CD8-positive, alpha-beta memory T cell (primary cell): ENCODE measurements around the gene PSAT1. TPM values are rescaled to one million over a fixed set of nuclear protein-coding genes. Genes with fewer than 3 reads are reported as not detected.
"Not testable (repeated sequence)": the region's sequence is repeated elsewhere in the genome, so short reads cannot be mapped to it uniquely, and the experiment has no call there.

Experiments used
- CTCF ChIA-PET: fragments of 350-600 bp; sonication (Branson Sonifier 250); formaldehyde crosslinking; loops from one replicate; lab custom pipeline; 2021; ENCODE audit warnings: antibody characterized with exemption; lab: Charles Lee
- POLR2A ChIA-PET: fragments of 350-600 bp; sonication (Branson Sonifier 250); formaldehyde crosslinking; loops from one replicate; lab custom pipeline; 2021; ENCODE audit warnings: antibody characterized with exemption; lab: Charles Lee
- DNase-seq, 5 donors: peaks; one replicate each; pipeline versions ENCODE4 v3.0.0 to v3.0.0-alpha.2; 2020 to 2022; ENCODE audit warnings: mixed read lengths in 1 of 5
- H3K27ac ChIP-seq: one replicate; pipeline ENCODE4 v1.7.0; 2013; ENCODE audit warnings: low read depth, mild to moderate bottlenecking, low read length, moderate library complexity
- H3K27me3 ChIP-seq: 2 replicates; pipeline ENCODE4 v1.7.0; 2013; ENCODE audit warnings: low read length, mild to moderate bottlenecking; ENCODE audit not compliant: insufficient read depth, poor library complexity, severe bottlenecking
- H3K36me3 ChIP-seq: 2 replicates; pipeline ENCODE4 v1.7.0; 2013; ENCODE audit warnings: mild to moderate bottlenecking, low read length, moderate library complexity; ENCODE audit not compliant: insufficient read depth
- H3K4me1 ChIP-seq: 2 replicates; pipeline ENCODE4 v1.7.0; 2013; ENCODE audit warnings: mild to moderate bottlenecking, low read length, moderate library complexity; ENCODE audit not compliant: insufficient read depth
- H3K4me3 ChIP-seq: 2 replicates; pipeline ENCODE4 v1.7.0; 2013; ENCODE audit warnings: mild to moderate bottlenecking, low read length
- H3K9me3 ChIP-seq: 2 replicates; pipeline ENCODE4 v1.7.0; 2013; ENCODE audit warnings: mild to moderate bottlenecking, low read length
- H3K27ac Mint-ChIP-seq, 8 donors: one replicate each; pipeline ENCODE4 v1.8.0; 2020 to 2021; ENCODE audit warnings: mixed read lengths in 8 of 8, mild to moderate bottlenecking in 6 of 8, inconsistent platforms in 3 of 8, moderate library complexity in 3 of 8
- H3K27me3 Mint-ChIP-seq, 2 donors: one replicate each; pipeline ENCODE4 v1.8.0; 2020 to 2021; ENCODE audit warnings: mixed read lengths in 2 of 2, mild to moderate bottlenecking in 1 of 2, moderate library complexity in 1 of 2
- H3K36me3 Mint-ChIP-seq, 3 donors: one replicate each; pipeline ENCODE4 v1.8.0; 2020 to 2021; ENCODE audit warnings: mixed read lengths in 3 of 3, inconsistent platforms in 1 of 3, mild to moderate bottlenecking in 1 of 3
- H3K4me1 Mint-ChIP-seq, 3 donors: one replicate each; pipeline ENCODE4 v1.8.0; 2020 to 2021; ENCODE audit warnings: mixed read lengths in 3 of 3, inconsistent platforms in 1 of 3, mild to moderate bottlenecking in 1 of 3
- H3K4me3 Mint-ChIP-seq, 7 donors: one replicate each; pipeline ENCODE4 v1.8.0; 2020 to 2021; ENCODE audit warnings: mixed read lengths in 7 of 7, mild to moderate bottlenecking in 6 of 7, moderate library complexity in 4 of 7, inconsistent platforms in 2 of 7
- H3K9me3 Mint-ChIP-seq, 5 donors: one replicate each; pipeline ENCODE4 v1.8.0; 2020 to 2022; ENCODE audit warnings: mixed read lengths in 5 of 5, mild to moderate bottlenecking in 3 of 5, moderate library complexity in 2 of 5, inconsistent platforms in 1 of 5
- polyA plus RNA-seq: library from polyadenylated mRNA; unstranded; fragments of 300-500 nt; fragmentation: Illumina TruSeq; gene quantifications from one replicate; pipeline ENCODE4 v1.2.3, GENCODE V29; 2021
- total RNA-seq, 2 experiments: library from RNA; stranded (reverse); gene quantifications; one replicate each; pipeline ENCODE4 v1.2.3, GENCODE V29; 2021

The PSAT1 gene
- total and polyA plus RNA-seq, 3 experiments from 2014 or later = 11.6 to 93.4 (median 89.0) TPM

- no peaks in the 10 kb centered on the region for H3K27me3 ChIP-seq
- Mint-ChIP-seq H3K27me3 (no peaks in the 10 kb centered on the region), H3K4me1 (no peaks in the 10 kb centered on the region), H3K4me3 (no peak overlapping the region), H3K36me3 (peaks cover 32 to 64% (median 50%) of the 10 kb centered on the region in 3 donors), H3K9me3 (no peaks in the 10 kb centered on the region), H3K27ac (peak overlapping the region in 2 of 8 donors; percentile 25 to 47)
- ChIA-PET POLR2A (no interaction called here), CTCF (no interaction called here)
- H3K36me3 ChIP-seq = peaks cover 17% of the 10 kb centered on the region
- H3K9me3 ChIP-seq = no peaks in the 10 kb centered on the region
- no peak overlapping the region for H3K27ac ChIP-seq
- no peak overlapping the region for H3K4me3 ChIP-seq
- H3K4me1 ChIP-seq = no peaks in the 10 kb centered on the region
- no peak for DNase-seq
Observed at GRCh38 chr9:78269784-78270183, 27.1 kb upstream of the PSAT1 start.

- Mint-ChIP-seq H3K36me3 (peaks cover 32 to 41% (median 35%) of the 10 kb centered on the region in 3 donors), H3K4me1 (no peaks in the 10 kb centered on the region), H3K4me3 (no peak overlapping the region), H3K27ac (no peak overlapping the region), H3K9me3 (no peaks in the 10 kb centered on the region), H3K27me3 (no peaks in the 10 kb centered on the region)
- Histone ChIP-seq H3K4me3 (no peak overlapping the region), H3K27me3 (no peaks in the 10 kb centered on the region), H3K27ac (no peak overlapping the region), H3K4me1 (no peaks in the 10 kb centered on the region), H3K36me3 (peaks cover 7% of the 10 kb centered on the region), H3K9me3 (no peaks in the 10 kb centered on the region)
- no peak for DNase-seq
- CTCF ChIA-PET = interaction anchor here (0.9 kb wide), 1 partner anchor 153 kb away, joined by 3 read pairs; no protein-coding TSS in a partner anchor
- POLR2A ChIA-PET = no interaction called here
Observed at GRCh38 chr9:78272307-78272706, 24.6 kb upstream of the PSAT1 start.

GRCh38 chr9:78273761-78274160 is 23.2 kb upstream of the PSAT1 start:
- H3K4me3 Mint-ChIP-seq = no peak overlapping the region
- Histone ChIP-seq H3K4me3 (no peak overlapping the region), H3K27me3 (no peaks in the 10 kb centered on the region), H3K9me3 (no peaks in the 10 kb centered on the region), H3K27ac (no peak overlapping the region), H3K4me1 (no peaks in the 10 kb centered on the region), H3K36me3 (no peaks in the 10 kb centered on the region)
- H3K27me3 Mint-ChIP-seq = no peaks in the 10 kb centered on the region
- peaks cover 26 to 29% (median 26%) of the 10 kb centered on the region in 3 donors for H3K36me3 Mint-ChIP-seq
- H3K4me1 Mint-ChIP-seq = peaks cover 0 to 8% (median 0%) of the 10 kb centered on the region in 3 donors
- CTCF ChIA-PET = interaction anchor here (0.7 kb wide), 1 partner anchor 19 kb away, joined by 3 read pairs; no protein-coding TSS in a partner anchor
- peak overlapping the region in 1 of 8 donors; percentile 10 for H3K27ac Mint-ChIP-seq
- H3K9me3 Mint-ChIP-seq = no peaks in the 10 kb centered on the region
- DNase-seq = no peak
- POLR2A ChIA-PET = no interaction called here

GRCh38 chr9:78278177-78278777 is 18.6 kb upstream of the PSAT1 start:
- Histone ChIP-seq H3K36me3 (no peaks in the 10 kb centered on the region), H3K4me1 (no peaks in the 10 kb centered on the region), H3K27me3 (no peaks in the 10 kb centered on the region), H3K27ac (no peak overlapping the region), H3K4me3 (no peak overlapping the region), H3K9me3 (no peaks in the 10 kb centered on the region)
- ChIA-PET POLR2A (no interaction called here), CTCF (interaction anchor here (1.2 kb wide), 1 partner anchor 163 kb away, joined by 3 read pairs; no protein-coding TSS in a partner anchor)
- no peaks in the 10 kb centered on the region for H3K27me3 Mint-ChIP-seq
- peaks cover 0 to 8% (median 0%) of the 10 kb centered on the region in 3 donors for H3K4me1 Mint-ChIP-seq
- H3K9me3 Mint-ChIP-seq = peaks cover 0 to 1% (median 0%) of the 10 kb centered on the region in 5 donors
- H3K27ac Mint-ChIP-seq = peak overlapping the region in 1 of 8 donors; percentile 3
- H3K4me3 Mint-ChIP-seq = no peak overlapping the region
- no peak for DNase-seq
- peaks cover 0 to 6% (median 0%) of the 10 kb centered on the region in 3 donors for H3K36me3 Mint-ChIP-seq

GRCh38 chr9:78278801-78279200 is 18.1 kb upstream of the PSAT1 start:
- peaks cover 0 to 8% (median 0%) of the 10 kb centered on the region in 3 donors for H3K4me1 Mint-ChIP-seq
- Histone ChIP-seq H3K9me3 (no peaks in the 10 kb centered on the region), H3K27me3 (no peaks in the 10 kb centered on the region), H3K27ac (no peak overlapping the region), H3K4me3 (no peak overlapping the region), H3K36me3 (no peaks in the 10 kb centered on the region), H3K4me1 (no peaks in the 10 kb centered on the region)
- peaks cover 0 to 3% (median 0%) of the 10 kb centered on the region in 3 donors for H3K36me3 Mint-ChIP-seq
- ChIA-PET POLR2A (no interaction called here), CTCF (interaction anchor here (1.2 kb wide), 1 partner anchor 163 kb away, joined by 3 read pairs; no protein-coding TSS in a partner anchor)
- no peak for DNase-seq
- peaks cover 0 to 2% (median 0%) of the 10 kb centered on the region in 5 donors for H3K9me3 Mint-ChIP-seq
- H3K27me3 Mint-ChIP-seq = no peaks in the 10 kb centered on the region
- H3K27ac Mint-ChIP-seq = peak overlapping the region in 1 of 8 donors; percentile 3
- no peak overlapping the region for H3K4me3 Mint-ChIP-seq

GRCh38 chr9:78280982-78281668 is 15.8 kb upstream of the PSAT1 start:
- Mint-ChIP-seq H3K4me1 (peaks cover 0 to 8% (median 0%) of the 10 kb centered on the region in 3 donors), H3K27ac (no peak overlapping the region), H3K27me3 (peaks cover 0 to under 1% of the 10 kb centered on the region in 2 donors), H3K4me3 (no peak overlapping the region), H3K9me3 (peaks cover 0 to 2% (median 0%) of the 10 kb centered on the region in 5 donors), H3K36me3 (no peaks in the 10 kb centered on the region)
- Histone ChIP-seq H3K27me3 (no peaks in the 10 kb centered on the region), H3K36me3 (no peaks in the 10 kb centered on the region), H3K27ac (no peak overlapping the region), H3K4me1 (no peaks in the 10 kb centered on the region), H3K9me3 (no peaks in the 10 kb centered on the region), H3K4me3 (no peak overlapping the region)
- ChIA-PET POLR2A (no interaction called here), CTCF (no interaction called here)
- no peak for DNase-seq

- POLR2A ChIA-PET, CTCF ChIA-PET: not testable (repeated sequence)
Observed at GRCh38 chr9:78284181-78284580, 12.7 kb upstream of the PSAT1 start.

GRCh38 chr9:78286125-78286524 is 10.8 kb upstream of the PSAT1 start:
- Histone ChIP-seq H3K27me3 (no peaks in the 10 kb centered on the region), H3K9me3 (no peaks in the 10 kb centered on the region), H3K4me3 (no peak overlapping the region), H3K27ac (no peak overlapping the region), H3K4me1 (no peaks in the 10 kb centered on the region), H3K36me3 (no peaks in the 10 kb centered on the region)
- ChIA-PET POLR2A (no interaction called here), CTCF (no interaction called here)
- Mint-ChIP-seq H3K36me3 (no peaks in the 10 kb centered on the region), H3K9me3 (peaks cover 0 to 2% (median 0%) of the 10 kb centered on the region in 5 donors), H3K4me1 (no peaks in the 10 kb centered on the region), H3K27me3 (peaks cover 4 to 8% of the 10 kb centered on the region in 2 donors), H3K4me3 (no peak overlapping the region), H3K27ac (no peak overlapping the region)
- DNase-seq = no peak

More at GRCh38 chr9:78284181-78284580, 12.7 kb upstream of the PSAT1 start:
- H3K36me3 ChIP-seq, DNase-seq, H3K4me1 Mint-ChIP-seq, H3K9me3 ChIP-seq, H3K4me1 ChIP-seq, H3K9me3 Mint-ChIP-seq, H3K36me3 Mint-ChIP-seq, H3K4me3 ChIP-seq, H3K27me3 Mint-ChIP-seq, H3K27me3 ChIP-seq, H3K27ac ChIP-seq, H3K27ac Mint-ChIP-seq, H3K4me3 Mint-ChIP-seq: not testable (repeated sequence)
